ENCODE measurements around the gene CTAG1B. TPM values are rescaled to one million over a fixed set of nuclear protein-coding genes. Genes with fewer than 3 reads are reported as not detected.
"Not testable (repeated sequence)": the region's sequence is repeated elsewhere in the genome, so short reads cannot be mapped to it uniquely, and the experiment has no call there.

CTAG1B gene
- total and polyA plus RNA-seq, 2 donors (not counting 1 experiment from before 2014, with no cell fraction given), result not detected

GRCh38 chrX:154649503-154650220 lies 30.6 kb upstream of the CTAG1B start:
- Histone ChIP-seq H3K27me3 (ENCODE audit: control insufficient read depth, insufficient read depth, low read length) (no peaks in the 10 kb centered on the region), H3K79me2 (ENCODE audit: control insufficient read depth, insufficient read depth, low read length) (no peaks in the 10 kb centered on the region), H3K9ac (ENCODE audit: insufficient read depth, low read length) (no peak overlapping the region), H3K4me1 (ENCODE audit: control insufficient read depth, extremely low read depth, insufficient read depth, low read length) (no peaks in the 10 kb centered on the region), H3K27ac (ENCODE audit: insufficient read depth, low read length) (no peak overlapping the region), H3K36me3 (ENCODE audit: control insufficient read depth, insufficient read depth, low read length) (no peaks in the 10 kb centered on the region), H3K4me2 (ENCODE audit: extremely low read depth, insufficient read depth, low read length) (no peak overlapping the region), H4K20me1 (ENCODE audit: control insufficient read depth, extremely low read depth, insufficient read depth, low read length) (no peaks in the 10 kb centered on the region), H3K9me3 (ENCODE audit: control insufficient read depth, insufficient read depth, low read depth, low read length) (no peaks in the 10 kb centered on the region), H3K4me3 (replicated peaks in 1 of 4; ENCODE audit: control extremely low read depth in 1 of 4, insufficient read depth in 1 of 4, low read depth in 3 of 4, low read length in 4 of 4) (no peak overlapping the region), H2AFZ (ENCODE audit: low read length) (no peak overlapping the region)
- no peak for DNase-seq (ENCODE audit: low read depth in 2 of 2)
- no peak for TF ChIP-seq EZH2 (IDR thresholded peaks at IDR 0.05; ENCODE audit: low read length, missing control alignments)
- no peak for TF ChIP-seq CTCF (conservative IDR thresholded peaks at IDR 0.05 in 1 of 2, IDR thresholded peaks at IDR 0.05 in 1 of 2; ENCODE audit: low read depth in 1 of 2, low read length in 2 of 2)

- Histone ChIP-seq H3K79me2 (ENCODE audit: control insufficient read depth, insufficient read depth, low read length) (no peaks in the 10 kb centered on the region), H4K20me1 (ENCODE audit: control insufficient read depth, extremely low read depth, insufficient read depth, low read length) (no peaks in the 10 kb centered on the region), H3K27ac (ENCODE audit: insufficient read depth, low read length) (no peak overlapping the region), H3K4me1 (ENCODE audit: control insufficient read depth, extremely low read depth, insufficient read depth, low read length) (no peaks in the 10 kb centered on the region), H3K9me3 (ENCODE audit: control insufficient read depth, insufficient read depth, low read depth, low read length) (no peaks in the 10 kb centered on the region), H3K9ac (ENCODE audit: insufficient read depth, low read length) (no peak overlapping the region), H2AFZ (ENCODE audit: low read length) (no peak overlapping the region), H3K4me3 (replicated peaks in 1 of 4; ENCODE audit: control extremely low read depth in 1 of 4, insufficient read depth in 1 of 4, low read depth in 3 of 4, low read length in 4 of 4) (no peak overlapping the region), H3K36me3 (ENCODE audit: control insufficient read depth, insufficient read depth, low read length) (no peaks in the 10 kb centered on the region), H3K4me2 (ENCODE audit: extremely low read depth, insufficient read depth, low read length) (no peak overlapping the region), H3K27me3 (ENCODE audit: control insufficient read depth, insufficient read depth, low read length) (no peaks in the 10 kb centered on the region)
- no peak for TF ChIP-seq CTCF (conservative IDR thresholded peaks at IDR 0.05 in 1 of 2, IDR thresholded peaks at IDR 0.05 in 1 of 2; ENCODE audit: low read depth in 1 of 2, low read length in 2 of 2)
- DNase-seq (ENCODE audit: low read depth in 2 of 2), result no peak
Observed at GRCh38 chrX:154648931-154649330, 29.8 kb upstream of the CTAG1B start.

GRCh38 chrX:154645745-154646378 lies 26.8 kb upstream of the CTAG1B start:
- H3K79me2 ChIP-seq (ENCODE audit: control insufficient read depth, insufficient read depth, low read length); H3K27ac ChIP-seq (ENCODE audit: insufficient read depth, low read length); H3K4me1 ChIP-seq (ENCODE audit: control insufficient read depth, extremely low read depth, insufficient read depth, low read length); H3K9me3 ChIP-seq (ENCODE audit: control insufficient read depth, insufficient read depth, low read depth, low read length); H4K20me1 ChIP-seq (ENCODE audit: control insufficient read depth, extremely low read depth, insufficient read depth, low read length); H2AFZ ChIP-seq (ENCODE audit: low read length); H3K9ac ChIP-seq (ENCODE audit: insufficient read depth, low read length); H3K27me3 ChIP-seq (ENCODE audit: control insufficient read depth, insufficient read depth, low read length); DNase-seq (ENCODE audit: low read depth in 2 of 2); H3K36me3 ChIP-seq (ENCODE audit: control insufficient read depth, insufficient read depth, low read length); H3K4me2 ChIP-seq (ENCODE audit: extremely low read depth, insufficient read depth, low read length); H3K4me3 ChIP-seq (replicated peaks in 1 of 4; ENCODE audit: control extremely low read depth in 1 of 4, insufficient read depth in 1 of 4, low read depth in 3 of 4, low read length in 4 of 4): not testable (repeated sequence)

- not testable (repeated sequence) for H3K79me2 ChIP-seq (ENCODE audit: control insufficient read depth, insufficient read depth, low read length); H3K27me3 ChIP-seq (ENCODE audit: control insufficient read depth, insufficient read depth, low read length); H3K9me3 ChIP-seq (ENCODE audit: control insufficient read depth, insufficient read depth, low read depth, low read length); H3K27ac ChIP-seq (ENCODE audit: insufficient read depth, low read length); H4K20me1 ChIP-seq (ENCODE audit: control insufficient read depth, extremely low read depth, insufficient read depth, low read length); H3K4me3 ChIP-seq (replicated peaks in 1 of 4; ENCODE audit: control extremely low read depth in 1 of 4, insufficient read depth in 1 of 4, low read depth in 3 of 4, low read length in 4 of 4); H3K4me1 ChIP-seq (ENCODE audit: control insufficient read depth, extremely low read depth, insufficient read depth, low read length); DNase-seq (ENCODE audit: low read depth in 2 of 2); H3K36me3 ChIP-seq (ENCODE audit: control insufficient read depth, insufficient read depth, low read length); H3K9ac ChIP-seq (ENCODE audit: insufficient read depth, low read length); H3K4me2 ChIP-seq (ENCODE audit: extremely low read depth, insufficient read depth, low read length); H2AFZ ChIP-seq (ENCODE audit: low read length)
Observed at GRCh38 chrX:154643708-154644107, 24.6 kb upstream of the CTAG1B start.

- not testable (repeated sequence) for DNase-seq (ENCODE audit: low read depth in 2 of 2); H3K9ac ChIP-seq (ENCODE audit: insufficient read depth, low read length); H3K79me2 ChIP-seq (ENCODE audit: control insufficient read depth, insufficient read depth, low read length); H3K4me1 ChIP-seq (ENCODE audit: control insufficient read depth, extremely low read depth, insufficient read depth, low read length); H4K20me1 ChIP-seq (ENCODE audit: control insufficient read depth, extremely low read depth, insufficient read depth, low read length); H3K9me3 ChIP-seq (ENCODE audit: control insufficient read depth, insufficient read depth, low read depth, low read length); H3K27ac ChIP-seq (ENCODE audit: insufficient read depth, low read length); H3K4me3 ChIP-seq (replicated peaks in 1 of 4; ENCODE audit: control extremely low read depth in 1 of 4, insufficient read depth in 1 of 4, low read depth in 3 of 4, low read length in 4 of 4); H3K27me3 ChIP-seq (ENCODE audit: control insufficient read depth, insufficient read depth, low read length); H2AFZ ChIP-seq (ENCODE audit: low read length); H3K36me3 ChIP-seq (ENCODE audit: control insufficient read depth, insufficient read depth, low read length); H3K4me2 ChIP-seq (ENCODE audit: extremely low read depth, insufficient read depth, low read length)
Observed at GRCh38 chrX:154641740-154642139, 22.7 kb upstream of the CTAG1B start.
